GM12801 (cell line): ENCODE results near the gene TXNIP.

ENCODE experiments used
- TF ChIP-seq, protein P1 (sequence below): IDR thresholded peaks from one replicate; pipeline ENCODE4 v1.5.1; 2011; ENCODE audit warnings: control low read depth; ENCODE audit not compliant: insufficient read length; ENCODE audit errors: extremely low read depth

The TXNIP gene

DNA sequence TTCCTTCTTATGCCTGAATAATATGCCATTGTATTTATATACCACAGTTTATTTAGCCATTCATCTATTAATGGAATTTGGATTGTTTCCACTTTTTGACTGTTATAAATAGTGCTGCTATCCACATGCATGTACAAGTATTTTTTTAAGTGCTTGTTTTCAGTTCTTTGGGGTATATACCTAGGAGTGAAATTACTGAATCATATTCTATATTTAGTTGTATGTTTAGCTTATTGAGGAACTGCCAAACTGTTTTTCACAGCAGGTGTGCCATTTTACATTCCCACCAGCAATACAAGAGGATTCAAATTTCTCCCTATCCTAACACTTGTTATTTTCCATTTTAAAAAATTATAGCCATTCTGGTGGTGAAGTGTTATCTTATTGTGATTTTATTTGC lies 32.7 kb upstream of the TXNIP start:
- TF ChIP-seq, protein P1, sequence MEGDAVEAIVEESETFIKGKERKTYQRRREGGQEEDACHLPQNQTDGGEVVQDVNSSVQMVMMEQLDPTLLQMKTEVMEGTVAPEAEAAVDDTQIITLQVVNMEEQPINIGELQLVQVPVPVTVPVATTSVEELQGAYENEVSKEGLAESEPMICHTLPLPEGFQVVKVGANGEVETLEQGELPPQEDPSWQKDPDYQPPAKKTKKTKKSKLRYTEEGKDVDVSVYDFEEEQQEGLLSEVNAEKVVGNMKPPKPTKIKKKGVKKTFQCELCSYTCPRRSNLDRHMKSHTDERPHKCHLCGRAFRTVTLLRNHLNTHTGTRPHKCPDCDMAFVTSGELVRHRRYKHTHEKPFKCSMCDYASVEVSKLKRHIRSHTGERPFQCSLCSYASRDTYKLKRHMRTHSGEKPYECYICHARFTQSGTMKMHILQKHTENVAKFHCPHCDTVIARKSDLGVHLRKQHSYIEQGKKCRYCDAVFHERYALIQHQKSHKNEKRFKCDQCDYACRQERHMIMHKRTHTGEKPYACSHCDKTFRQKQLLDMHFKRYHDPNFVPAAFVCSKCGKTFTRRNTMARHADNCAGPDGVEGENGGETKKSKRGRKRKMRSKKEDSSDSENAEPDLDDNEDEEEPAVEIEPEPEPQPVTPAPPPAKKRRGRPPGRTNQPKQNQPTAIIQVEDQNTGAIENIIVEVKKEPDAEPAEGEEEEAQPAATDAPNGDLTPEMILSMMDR: no peak

DNA sequence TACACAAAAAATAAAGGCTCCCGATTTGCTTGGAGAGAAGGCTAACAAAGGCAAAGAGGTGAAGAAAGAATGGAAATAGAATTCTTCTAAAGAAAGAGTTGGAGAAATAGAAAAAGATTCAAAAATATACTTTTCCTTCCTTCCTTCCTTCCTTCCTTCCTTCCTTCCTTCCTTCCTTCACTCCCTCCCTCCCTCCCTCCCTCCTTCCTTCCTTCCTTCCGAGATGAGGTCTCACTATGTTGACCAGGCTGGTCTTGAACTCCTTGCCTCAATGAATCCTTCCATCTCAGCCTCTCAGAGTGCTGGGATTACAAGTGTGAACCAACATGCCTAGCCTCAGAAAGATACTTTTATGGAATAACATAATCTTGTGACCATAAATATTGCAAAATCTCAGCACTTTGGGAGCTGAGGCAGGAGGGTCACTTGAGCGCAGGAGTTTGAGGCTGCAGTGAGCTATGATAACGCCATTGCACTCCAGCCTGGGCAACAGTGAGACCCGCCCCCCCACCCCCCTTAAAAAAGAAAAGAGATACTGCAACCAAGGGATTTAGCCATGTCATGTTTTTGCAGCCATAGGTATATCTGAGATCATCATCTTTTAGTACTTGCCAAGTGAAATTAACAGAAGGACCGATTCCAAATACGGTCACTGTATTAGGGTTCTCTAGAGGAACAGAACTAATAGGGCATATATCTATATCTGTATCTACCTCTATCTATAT lies 26.2 kb upstream of the TXNIP start:
- TF ChIP-seq, protein P1: no peak

DNA sequence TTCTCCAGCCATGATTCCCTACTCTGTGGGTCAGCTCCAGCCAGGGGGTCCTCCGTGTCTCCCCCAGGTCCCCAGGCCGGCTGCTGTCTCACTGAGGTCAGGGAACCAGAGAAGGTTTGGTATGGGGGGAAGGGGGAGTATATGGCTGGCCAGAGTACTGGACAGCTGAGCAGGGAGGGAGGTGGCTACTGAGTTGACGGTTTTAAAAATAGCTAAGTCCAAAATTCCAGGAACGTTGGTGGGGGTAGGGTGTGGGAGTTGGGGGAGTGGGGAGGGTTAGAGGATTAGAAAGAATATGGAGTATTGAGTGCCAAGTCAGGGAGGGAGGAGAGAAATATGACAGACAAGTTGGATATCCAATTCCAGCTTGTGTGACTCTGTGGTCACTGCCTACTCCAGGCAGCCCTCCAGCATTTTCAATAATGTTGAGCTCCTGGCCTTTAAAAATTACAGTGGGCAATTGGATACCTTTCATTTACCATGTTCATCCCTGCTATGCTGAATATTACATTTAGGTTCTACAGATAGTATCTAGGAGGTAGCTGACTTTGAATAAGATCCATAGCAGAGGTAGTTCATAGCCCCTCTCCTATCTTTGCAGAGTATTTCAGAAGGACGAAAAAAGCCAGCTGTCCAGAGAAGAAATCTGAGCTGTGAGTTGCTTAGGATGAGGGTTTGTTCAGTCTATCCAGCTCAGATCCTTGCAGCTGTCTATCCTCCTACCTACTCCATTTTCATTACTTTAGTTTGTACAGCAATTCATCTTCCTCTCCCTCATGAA lies 25.4 kb upstream of the TXNIP start, which contains the start of gene HJV:
HJV (minus strand) TSS at position 114 of the 781 bp plus-strand sequence. CDS start 1,504 bp downstream, outside the sequence.
- TF ChIP-seq, protein P1: no peak

DNA sequence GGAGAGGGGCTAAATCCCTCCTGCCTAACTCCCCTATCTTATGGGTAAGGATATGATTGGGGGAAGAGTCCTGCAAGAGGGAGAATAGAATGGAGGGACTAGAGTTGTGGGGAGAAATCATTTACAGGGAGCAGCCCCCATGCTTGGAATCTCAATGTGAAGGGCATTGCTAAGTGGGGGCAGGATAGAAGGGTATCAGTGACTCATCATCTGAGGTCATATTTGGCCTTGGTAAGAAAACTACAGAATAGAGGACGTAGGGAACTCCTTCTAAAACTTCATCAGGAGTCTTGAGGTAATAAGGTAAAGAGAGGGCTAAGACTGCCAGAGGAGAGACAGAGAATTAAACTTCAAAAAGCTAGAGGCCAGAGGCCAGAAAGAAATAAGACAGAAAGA lies 24.7 kb upstream of the TXNIP start:
- TF ChIP-seq, protein P1: no peak

DNA sequence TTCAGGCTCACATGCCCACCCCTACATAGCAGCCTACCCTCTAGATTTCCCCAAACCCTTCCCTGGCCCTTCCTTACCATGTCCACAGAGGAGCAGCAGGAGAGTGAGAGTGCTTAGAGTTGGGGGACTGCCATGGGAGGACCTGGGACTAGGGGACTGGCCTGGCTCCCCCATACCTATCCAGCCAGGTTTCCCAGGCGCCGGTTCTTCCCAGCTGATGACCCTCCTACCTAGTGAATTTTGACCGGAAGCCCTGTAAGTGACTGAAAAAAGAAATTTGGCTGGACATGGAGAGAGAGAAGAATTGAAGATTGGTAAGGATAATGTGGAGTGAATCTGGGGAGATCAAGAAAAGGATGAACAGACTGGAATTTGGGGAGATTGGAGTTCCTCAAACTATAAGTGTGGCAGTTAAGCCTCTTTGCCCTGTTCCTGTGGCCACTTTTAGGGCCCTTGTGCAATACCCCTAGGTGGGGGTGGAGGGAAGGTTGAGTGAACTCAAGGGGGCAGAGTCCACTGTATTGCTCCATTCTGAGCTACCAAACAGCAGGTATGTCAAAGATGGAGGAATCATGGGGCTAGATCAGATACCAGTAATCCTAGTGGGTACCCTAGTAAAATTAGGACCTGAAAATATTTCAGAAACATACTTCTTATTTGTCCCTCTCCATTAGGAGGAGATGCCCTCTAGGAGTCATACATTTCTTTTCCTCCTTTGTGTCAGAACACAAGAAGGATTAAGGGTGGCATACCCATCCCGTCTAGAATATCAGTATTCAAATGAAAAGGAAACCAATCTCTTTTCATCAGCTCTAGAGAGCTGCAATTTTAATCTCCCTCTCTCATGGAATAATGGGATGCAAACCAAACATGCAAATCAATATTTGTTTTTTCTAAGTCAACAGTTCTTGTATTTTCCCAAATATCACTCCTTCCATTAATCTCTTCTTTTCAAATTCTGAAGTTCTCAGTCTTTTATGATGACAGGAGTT lies 24.0 kb upstream of the TXNIP start:
- TF ChIP-seq, protein P1: no peak

DNA sequence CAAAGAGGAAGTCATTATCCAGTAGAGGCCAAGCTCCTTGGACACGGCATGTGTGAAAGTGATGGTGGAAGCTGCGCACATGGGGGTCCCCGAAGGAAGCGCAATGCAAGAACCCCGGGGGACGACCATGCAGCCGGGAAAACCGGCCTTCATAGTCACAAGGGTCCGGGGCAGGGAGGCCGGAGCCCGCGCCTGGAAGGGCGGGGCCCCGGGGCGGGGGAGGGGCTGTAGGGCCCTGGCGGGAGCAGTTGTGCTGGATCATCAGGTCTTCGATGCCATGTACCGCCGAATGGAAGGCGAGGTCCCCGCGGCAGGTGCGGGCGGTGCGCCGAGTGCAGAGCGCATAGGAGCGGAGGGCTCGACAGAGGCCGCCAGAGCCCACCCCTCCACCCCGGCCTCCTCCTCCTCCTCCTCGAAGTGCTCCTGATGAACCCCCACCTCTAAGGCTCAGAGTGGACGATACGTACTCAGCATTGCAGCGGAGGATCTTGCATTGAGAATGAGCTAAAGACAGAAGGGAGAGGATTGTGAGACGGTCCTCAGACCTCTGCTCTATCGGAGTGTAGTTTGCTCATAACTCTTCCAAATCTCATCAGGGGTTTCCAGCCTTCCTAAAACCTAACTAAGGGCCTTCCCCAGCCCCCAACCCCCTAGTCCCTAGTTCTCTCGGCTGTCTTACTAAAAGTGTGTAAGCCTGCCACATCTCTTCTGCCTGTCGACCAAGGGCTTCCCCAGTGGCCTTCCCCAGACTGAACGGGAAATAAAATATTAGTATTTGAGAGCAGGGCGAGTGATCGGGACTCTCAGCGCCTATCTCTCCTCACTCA lies 23.1 kb upstream of the TXNIP start:
- TF ChIP-seq, protein P1: no peak
